Activated CD4-positive, alpha-beta T cell treated with anti-CD3 and anti-CD28 coated beads for 4 hours (primary cell): Measurements from ENCODE around the gene PDE6A.
"Not testable (repeated sequence)": the region's sequence is repeated elsewhere in the genome, so short reads cannot be mapped to it uniquely, and the experiment has no call there.

Experiments
- DNase-seq, 2 donors: peaks; one replicate each; pipeline ENCODE4 v3.0.0-alpha.2; 2020

PDE6A gene

DNA sequence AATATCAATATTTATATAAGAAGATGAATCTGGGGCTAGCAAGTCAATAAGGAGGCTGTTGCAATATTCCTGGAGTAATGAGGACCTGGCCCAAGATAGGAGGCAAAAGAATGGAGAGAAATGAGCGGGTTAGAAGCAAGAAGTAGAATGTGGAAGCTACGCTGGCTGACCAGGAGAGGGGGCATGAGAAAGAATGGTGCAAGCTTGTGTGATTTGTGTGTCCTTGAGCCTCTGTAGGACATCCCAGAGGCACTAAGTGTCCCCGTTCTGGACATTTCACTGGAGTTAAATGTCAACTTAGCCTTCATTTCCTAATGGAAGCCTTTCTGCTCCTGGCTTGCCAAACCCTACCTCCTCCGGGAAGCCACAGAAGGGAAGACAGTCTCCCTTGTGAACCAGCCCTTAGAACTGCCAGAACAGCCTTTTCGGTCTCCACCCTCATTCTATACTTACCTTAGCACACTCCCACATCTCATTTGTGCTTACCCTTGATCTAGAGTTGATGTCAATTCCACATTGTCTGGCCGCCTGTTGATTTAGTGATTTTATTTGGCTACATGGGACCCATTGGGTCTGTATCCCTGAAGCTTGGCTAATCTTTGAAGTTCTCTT is 6.7 kb upstream of the PDE6A start:
- no peak for DNase-seq

DNA sequence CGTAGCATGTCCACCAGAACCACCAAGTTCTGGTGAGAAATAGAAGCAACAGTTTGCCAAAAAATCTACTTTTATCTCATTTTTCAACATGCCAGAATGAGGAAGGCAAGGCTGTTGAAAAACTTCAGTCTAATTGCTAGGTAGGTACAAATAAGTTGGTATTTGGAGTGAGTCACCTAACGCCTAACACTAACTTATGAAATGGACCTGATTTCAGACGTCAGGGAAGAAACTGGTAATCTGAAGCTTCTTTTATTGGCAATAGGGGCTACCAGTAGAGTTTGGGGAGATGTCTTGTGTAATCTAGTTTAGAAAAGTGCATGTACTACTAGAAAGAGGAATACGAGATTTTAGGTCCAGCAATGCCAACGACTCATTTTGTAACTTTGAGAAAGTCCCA is 4.4 kb upstream of the PDE6A start:
- DNase-seq, result no peak

DNA sequence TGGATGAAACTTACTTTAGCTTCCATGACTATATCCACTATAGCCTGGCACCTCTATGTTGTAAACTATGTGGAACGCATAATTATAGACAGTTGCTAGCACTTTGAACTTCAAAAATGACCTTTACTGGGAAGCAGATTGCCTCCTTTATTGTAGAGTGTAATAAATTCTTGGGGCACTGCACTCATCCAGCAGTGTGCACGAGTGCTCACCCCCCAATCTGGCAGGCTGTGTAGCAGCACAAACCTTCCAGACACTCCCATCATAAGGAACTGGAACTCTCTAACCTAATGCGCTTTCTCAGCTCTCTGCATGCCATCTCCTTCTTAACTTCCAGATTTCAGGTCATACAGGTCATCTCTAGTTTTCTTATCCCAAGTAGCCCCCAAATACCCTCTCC is 1.5 kb upstream of the PDE6A start:
- no peak for DNase-seq

DNA sequence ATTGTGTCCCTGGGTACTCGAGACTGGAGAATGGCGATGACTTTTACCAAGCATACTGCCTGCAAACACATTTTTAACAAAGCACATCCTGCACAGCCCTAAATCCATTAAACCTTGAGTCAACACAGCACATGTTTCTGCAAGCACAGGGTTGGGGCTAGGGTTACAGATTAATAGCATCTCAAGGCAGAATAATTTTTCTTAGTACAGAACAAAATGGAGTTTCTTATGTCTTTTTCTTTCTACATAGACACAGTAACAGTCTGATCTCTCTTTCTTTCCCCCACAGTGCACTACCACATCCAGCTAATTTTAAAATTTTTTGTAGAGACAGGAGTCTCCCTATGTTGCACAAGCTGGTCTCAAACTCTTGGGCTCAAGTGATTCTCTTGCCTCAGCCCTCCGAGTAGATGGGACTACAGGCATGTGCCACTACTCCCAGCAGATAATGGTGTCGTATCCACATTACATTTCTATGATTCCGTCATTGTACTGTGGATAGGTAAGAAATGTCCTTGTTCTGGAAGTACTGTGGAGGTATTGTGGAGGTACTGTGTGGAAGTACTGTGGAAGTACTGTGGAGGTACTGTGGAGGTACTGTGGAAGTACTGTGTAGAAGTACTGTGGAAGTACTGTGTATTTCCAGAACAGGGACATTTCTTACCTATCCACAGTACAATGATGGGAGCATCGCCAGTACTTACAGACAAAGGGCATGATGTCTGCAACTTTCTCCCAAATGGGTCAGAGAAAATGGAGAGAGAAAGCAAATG is 1.2 kb downstream of the PDE6A start:
- not testable (repeated sequence) for DNase-seq

DNA sequence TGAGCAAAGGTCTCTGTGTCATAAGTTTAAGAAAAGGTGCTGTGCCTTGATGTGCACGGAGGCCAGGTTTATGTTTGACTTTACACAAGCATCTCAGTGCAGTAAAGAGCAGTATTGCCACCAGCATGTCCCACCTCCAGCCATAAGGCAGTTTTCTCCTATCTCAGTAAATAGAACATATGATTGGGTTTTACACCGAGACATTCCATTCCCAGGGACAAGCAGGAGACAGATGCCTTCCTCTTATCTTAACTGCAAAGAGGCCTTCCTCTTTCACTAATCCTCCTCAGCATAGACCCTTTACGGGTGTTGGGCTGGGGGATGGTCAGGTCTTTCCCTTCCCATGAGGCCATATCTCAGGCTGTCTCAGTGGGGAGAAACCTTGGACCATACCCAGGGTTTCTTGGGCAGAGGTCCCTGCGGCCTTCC is 1.8 kb downstream of the PDE6A start:
- not testable (repeated sequence) for DNase-seq

DNA sequence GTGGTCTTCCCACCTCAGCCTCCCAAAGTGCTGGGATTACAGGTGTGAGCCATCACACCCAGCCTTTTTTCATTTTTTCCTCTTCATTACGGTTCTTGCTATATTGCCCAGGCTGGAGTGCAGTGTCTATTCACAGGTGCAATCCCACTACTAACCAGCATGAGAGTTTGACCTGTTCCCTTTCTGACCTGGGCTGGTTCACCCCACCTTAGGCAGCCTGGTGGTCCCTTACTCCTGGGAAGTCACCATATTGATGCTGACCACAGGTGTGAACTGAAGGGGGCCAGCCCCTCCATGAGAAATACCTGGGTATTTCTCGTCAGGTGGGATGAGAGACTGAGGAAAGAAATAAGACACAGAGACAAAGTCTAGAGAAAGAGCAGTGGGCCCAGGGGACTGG is 2.4 kb downstream of the PDE6A start:
- DNase-seq, result no peak

DNA sequence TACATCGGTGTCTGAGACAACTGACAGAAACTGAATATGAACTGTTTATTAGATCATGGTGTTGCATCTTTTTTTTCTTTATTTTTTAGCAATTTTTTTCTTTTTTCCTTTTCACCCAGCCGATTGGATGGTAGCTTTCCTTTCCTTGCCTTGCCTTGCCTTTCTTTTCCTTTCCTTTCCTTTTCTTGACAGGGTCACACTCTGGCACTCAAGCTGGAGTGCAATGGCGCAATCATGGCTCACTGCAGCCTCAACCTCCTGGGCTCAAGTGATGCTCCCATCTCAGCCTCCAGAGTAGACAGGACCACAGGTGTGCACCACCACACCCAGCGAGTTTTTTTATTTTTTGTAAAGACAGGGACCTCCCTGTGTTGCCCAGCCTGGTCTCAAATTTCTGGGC is 2.8 kb downstream of the PDE6A start:
- no peak for DNase-seq

DNA sequence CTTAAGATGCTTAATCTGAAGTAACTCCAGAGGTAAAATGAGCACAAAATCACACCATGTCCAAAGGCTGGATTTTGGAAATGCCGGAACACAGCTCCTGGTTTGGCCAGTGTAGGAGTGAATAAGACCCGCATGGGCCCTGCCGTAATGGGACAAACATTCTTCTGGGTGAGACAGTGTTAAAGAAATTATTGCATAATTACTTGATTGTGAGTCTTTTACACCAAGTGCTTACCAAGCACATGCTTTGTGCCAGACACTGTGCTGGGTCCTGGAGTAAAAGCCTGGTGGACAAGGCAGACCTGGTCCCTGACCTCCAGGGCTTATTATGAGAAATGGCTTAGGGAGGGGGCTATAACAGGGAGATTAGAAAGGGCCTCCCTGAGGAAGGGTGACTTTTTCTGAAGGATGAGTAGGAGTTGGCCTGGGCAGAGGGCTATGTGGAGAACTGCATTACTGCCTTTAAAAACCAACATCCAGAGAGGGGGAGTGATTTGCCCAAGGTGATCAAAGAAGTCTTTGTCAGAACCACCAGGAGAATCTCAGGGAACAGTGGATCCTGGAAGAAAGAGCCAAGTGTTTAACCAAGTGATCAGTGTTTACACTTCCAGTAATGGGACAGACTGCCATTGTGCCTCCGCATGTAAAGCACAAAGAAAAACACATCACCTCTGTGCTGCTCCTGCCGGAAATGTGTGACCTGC is 3.5 kb downstream of the PDE6A start:
- DNase-seq, result no peak

DNA sequence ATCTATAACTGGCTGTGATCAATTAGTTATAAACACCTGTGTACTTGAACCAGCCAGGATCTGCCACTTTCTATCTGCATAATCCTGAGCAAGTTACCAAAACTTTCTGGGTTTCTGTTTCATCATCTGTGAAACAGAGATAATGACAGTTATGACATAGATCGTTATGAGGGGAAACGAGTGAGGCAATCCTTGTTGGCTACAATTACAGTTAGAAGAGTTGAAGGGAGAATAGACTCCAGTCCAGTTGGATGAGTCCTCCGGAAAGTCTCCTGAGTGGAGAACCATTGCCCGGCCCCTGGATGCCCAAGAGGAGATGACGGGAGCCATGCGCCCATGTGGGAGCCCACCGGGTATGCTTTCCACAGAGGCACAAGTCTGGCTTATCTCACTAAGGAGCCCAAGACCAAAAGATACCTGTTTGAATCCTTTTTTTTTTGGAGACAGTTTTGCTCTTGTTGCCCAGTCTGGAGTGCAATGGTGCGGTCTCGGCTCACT is 4.5 kb downstream of the PDE6A start:
- no peak for DNase-seq

DNA sequence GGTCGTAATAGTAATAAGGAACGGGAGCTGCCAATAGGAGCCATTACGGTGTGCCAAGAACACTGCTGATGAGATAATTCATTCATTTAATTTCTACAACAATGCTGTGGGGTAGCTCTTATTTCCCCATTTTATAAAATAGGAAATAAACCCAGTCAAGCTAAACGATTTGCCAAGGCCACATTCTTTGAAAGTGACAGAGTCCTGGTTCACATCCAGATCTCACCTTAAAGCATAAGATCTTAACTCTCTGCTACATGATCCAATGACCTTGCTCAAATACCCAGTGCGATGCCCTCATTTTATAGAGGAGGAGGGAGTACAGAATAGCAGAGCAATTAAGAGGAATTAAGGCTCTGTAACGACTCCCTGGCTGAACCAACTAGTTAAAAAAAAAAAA is 5.0 kb downstream of the PDE6A start:
- DNase-seq, result no peak

DNA sequence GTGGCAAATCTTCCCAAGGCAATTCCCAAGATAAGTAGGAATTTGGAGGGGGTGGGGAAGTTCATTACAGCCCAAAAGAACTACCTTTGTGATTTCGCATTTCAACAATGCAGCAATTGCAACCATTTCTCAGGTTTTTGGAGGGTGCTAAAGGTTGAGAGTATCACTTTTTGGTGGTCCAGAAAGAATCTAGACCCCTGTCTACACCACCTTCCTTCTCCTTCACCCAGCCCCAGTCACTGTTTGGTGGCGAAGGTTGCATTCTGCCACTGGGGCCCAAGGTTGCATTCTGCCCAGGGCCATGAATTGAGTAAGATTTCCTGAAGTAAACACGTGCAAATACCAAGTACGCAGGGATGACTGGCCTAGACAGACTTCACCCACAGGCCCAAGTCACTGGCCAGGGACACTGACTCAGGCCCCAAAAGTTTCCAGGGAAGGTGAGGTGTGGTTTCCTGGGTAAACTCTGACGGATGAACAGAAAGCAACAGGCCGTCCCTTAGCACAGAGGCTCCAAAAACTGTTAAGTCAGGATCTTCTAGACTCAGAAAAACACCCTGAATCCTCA is 5.7 kb downstream of the PDE6A start:
- no peak for DNase-seq

DNA sequence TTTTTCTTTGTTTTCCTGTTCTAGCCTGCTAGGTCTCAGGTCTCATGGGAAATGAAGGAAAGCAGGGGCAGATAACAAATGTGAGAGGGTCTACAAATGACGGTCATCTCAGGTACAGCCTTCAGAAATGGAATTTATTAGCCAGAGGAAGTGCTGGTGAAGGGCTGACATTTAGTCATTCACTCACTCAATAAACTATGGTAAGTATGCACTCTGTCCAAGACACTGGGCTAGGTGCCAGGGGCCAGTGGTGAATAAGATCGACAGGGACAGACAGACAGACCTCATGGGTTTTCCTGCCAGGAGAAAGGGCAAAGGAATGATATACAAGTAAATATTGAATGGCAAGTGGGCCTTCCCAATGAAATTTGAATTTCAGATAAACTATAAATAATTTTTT is 6.3 kb downstream of the PDE6A start:
- DNase-seq, result no peak

DNA sequence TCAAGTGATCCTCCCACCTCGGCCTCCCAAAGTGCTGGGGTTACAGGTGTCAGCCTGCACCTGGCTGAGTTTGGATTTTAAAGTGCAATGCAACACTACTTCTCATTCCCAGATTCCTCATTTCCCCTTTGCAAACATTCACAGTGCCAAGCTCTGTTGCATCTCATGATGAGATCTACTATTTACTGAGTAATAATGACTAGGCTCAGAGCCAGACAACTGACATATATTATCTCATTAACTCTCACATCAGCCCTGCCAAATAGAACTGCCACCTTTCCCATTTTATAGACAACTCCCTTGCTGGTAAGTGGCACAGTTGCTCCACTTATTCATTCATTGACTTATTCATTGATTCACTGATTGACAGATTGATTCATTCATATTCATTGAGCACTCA is 7.0 kb downstream of the PDE6A start:
- no peak for DNase-seq

DNA sequence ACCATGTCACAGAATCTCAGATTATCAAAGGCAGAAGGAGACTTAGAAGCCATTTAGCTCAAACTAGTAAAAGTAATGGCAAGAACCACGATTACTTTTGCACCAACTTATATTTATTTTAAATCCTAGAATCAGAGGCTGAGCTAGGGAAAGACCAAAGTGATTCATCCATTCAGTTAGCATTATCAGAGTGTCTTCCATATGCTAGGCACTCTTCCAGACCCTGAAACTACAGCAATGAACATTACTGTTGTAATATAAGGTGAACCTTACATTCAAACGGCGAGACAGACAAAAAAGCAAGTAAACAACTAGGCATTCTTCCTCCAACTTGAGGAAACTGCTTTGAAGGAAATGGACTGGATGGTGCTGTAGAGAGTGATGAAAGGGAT is 7.9 kb downstream of the PDE6A start:
- no peak for DNase-seq

DNA sequence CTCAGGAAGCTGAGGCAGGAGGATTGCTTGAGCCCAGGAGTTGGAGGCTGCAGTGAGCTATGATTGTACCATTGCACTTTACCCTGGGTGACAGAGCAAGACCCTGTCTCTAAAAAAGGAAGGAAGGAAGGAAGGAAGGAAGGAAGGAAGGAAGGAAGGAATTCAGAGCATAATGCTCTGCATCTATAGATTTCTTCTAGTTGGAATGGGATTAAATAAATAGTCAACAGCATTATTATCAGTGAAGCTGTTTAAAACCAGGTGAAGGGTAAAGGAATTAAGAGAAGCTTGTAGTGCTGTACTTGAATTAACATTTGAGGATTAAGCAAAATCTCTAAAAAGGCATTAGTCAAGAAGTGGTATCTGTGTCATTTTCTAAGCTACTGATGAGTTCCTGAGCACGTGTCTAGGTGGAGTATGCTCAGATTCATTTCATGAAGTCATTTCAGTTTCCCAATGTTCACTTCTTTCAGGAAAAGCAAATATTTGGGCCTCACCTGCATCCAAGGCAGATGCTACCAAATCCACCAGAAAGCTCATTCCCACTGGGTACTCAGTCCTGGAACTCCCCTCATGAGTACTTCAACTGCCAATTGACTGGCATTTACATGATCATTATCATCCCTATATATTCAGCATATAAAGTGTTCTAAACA is 8.4 kb downstream of the PDE6A start:
- DNase-seq, result no peak

DNA sequence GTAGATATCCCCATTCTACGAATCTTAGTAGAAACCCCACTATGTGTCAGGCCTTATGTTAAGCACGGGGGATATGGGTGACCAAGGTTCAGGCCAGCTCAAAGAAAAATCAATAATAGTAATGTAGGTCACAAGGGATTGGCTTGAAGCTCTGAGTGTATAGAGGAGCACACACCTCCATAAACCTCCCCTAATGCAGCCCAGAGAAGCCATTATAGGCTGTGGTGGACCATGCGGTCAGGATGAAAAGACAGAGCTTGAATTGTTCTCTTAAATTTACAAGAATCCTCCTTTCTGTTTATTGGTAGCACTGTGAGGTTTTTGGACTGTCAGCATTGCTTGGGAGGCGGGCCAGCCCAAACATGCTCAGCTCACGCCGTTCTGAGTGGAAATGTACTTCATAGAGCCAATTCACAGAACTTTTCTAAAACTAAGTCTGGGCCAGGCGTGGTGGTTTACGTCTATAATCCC is 9.1 kb downstream of the PDE6A start:
- DNase-seq, result no peak

DNA sequence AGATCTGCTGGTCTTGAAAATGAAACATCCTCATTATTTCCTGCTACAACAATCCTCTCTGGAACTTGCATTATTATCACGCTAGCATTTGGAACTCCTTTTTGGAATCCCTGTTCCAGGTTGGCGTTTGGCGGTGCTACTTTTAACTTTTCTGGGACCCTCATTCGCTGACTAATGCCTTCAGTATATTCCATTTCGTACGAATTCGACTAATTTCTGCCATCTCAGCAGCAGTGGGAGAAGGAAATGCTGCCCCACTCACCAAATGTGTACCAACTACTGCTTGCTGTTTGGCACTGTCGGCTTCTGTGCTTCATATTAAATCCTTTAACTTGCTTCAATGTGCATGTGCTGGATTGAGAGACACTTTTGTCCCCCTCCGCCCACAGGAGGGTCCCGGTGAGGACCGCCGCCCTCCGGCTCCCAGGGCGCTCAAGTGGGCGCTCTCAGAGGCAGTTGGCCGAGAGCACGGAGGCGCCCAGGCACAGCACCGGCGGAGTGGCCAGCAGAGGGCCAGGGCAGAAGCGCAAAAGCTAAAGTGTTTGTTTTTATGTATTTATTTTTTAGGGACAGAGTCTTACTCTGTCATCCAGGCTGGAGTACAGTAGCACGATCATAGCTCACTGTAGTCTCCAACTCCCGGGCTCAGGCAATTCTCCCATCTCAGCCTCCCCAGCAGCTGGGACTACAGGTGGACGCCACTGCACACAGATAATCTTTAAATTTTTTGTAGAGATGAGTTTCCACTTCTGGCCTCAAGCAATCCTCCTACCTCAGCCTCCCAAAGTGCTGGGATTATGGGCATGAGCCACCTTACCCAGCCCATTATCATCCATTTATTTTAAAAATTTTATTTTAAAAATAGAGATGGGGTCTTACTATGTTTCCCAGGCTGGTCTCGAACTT is 11.9 kb downstream of the PDE6A start:
- no peak for DNase-seq

DNA sequence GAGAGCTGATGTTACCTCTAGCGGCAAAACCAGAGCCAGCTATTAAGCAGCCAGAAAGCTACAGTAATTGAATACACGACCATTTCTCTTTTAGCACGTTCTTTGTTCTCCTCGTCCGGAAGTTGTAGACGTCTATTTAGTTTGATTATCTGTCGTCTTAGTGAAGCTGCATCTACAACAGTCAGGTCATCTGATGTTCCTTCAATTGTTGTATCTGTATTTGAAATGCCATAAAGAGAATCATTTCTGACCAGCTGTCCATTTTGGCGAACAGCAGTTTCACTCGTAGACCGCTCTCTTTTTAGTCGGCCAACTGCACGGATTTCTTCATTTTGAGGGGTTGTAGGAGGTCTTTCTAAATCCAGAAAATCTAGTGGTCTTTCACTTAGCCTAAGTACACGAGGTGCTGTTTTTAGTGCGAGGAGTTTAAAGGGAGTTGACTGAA is 12.6 kb downstream of the PDE6A start:
- DNase-seq, result no peak

DNA sequence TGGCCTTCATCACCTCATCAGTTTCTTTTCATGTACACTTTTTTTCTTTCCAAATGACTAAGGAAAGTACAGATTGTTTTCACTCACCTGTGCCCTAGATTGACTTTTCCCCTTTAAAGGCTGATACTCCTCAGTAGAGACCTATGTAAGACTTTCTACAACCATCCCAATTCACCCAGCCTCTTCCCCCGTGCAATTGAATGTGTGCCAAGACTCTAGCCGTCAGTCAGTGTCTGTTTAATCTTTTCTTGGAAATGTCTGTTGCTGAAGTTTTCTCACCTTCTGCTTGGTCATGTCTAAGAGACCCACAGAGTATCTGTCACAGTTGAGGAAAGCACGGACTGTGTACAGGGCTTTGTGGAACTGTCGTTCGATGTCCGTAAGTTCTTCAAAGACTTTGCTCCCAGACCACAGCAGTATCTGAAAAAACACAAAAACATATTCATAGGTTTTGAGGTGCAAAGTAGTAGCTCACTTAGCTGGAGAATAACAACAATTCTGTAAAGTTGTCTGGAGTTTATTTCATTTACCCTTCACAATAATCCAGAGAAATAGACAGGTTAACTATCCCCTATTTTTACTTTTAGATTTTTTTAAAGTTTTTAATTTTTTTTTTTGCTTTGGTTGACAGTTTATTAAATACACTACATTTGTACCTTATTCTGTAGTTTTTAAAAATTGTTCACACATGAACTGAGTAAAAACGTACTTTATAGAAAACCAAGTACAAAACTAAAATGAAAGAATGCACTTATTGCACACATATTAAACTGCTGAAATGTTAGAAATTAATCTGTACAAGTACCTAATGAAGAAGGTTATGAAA is 13.6 kb downstream of the PDE6A start:
- DNase-seq, result no peak

DNA sequence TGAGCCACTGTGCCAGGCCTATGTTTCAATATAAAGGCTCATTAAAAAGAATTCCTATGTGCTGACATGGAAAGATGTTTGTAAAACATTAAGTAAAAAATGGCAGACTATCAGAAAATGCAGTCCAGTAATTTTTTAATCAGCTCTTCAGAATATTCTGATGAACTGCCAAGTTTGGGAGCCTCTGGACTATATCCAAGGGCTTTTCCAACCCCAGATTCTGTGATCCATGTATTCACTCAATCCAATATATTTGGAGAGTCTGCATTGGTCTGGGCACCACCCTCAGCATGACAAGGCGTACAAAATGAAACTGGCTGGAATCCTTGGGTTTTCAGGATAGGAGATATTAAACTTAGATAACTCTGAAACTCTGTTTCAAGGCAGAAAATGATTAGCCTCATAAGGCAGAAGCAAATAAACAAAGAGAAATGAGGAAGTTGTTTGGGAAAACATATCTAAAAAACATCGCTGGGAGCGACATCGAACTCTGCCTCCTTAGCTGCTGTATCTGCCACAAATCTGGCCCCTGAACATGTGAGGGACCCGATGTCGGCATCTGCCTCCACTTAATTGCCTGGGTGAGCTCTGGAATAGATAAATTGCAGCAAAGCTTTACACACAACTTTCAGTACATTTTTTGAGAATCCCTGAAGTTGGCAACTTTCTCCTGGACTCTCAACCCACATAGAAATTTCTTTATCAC is 14.4 kb downstream of the PDE6A start:
- DNase-seq, result no peak
